Parathyroid adenoma (tissue), 2 donors: Measurements from ENCODE around the gene KLF13.
A peak's percentile ranks its signal among the peaks of the same experiment; 100 is the strongest.

ENCODE experiments used
- H2AFZ ChIP-seq: fragments of 300-600 bp; sonication (generic); one replicate; pipeline ENCODE4 v1.7.0; 2017; ENCODE audit warnings: antibody characterized with exemption, mild to moderate bottlenecking
- H3K27ac ChIP-seq: fragments of 300-600 bp; sonication (generic); one replicate; pipeline ENCODE4 v1.7.0; 2017
- H3K27me3 ChIP-seq: fragments of 300-600 bp; sonication (generic); one replicate; pipeline ENCODE4 v1.7.0; 2017; ENCODE audit warnings: low read length; ENCODE audit not compliant: control insufficient read depth, insufficient read depth
- H3K36me3 ChIP-seq: fragments of 300-600 bp; sonication (generic); one replicate; pipeline ENCODE4 v1.7.0; 2017; ENCODE audit warnings: low read length; ENCODE audit not compliant: control insufficient read depth, insufficient read depth
- H3K4me1 ChIP-seq: fragments of 300-600 bp; sonication (generic); one replicate; pipeline ENCODE4 v1.7.0; 2017; ENCODE audit warnings: control low read depth
- H3K4me2 ChIP-seq: fragments of 300-600 bp; sonication (generic); one replicate; pipeline ENCODE4 v1.7.0; 2017; ENCODE audit warnings: low read length
- H3K4me3 ChIP-seq: fragments of 300-600 bp; sonication (generic); one replicate; pipeline ENCODE4 v1.7.0; 2017; ENCODE audit warnings: low read depth, low read length
- H3K79me2 ChIP-seq: fragments of 300-600 bp; sonication (generic); one replicate; pipeline ENCODE4 v1.7.0; 2017; ENCODE audit warnings: control low read depth
- H3K9ac ChIP-seq: fragments of 300-600 bp; sonication (generic); one replicate; pipeline ENCODE4 v1.7.0; 2017; ENCODE audit warnings: mild to moderate bottlenecking
- H3K9me3 ChIP-seq: fragments of 300-600 bp; sonication (generic); one replicate; pipeline ENCODE4 v1.7.0; 2017; ENCODE audit warnings: low read length; ENCODE audit not compliant: control insufficient read depth
- CTCF ChIP-seq: fragments of 300-600 bp; sonication (generic); IDR thresholded peaks from one replicate; pipeline ENCODE4 v1.7.0; 2017; ENCODE audit warnings: antibody characterized with exemption, mild to moderate bottlenecking
- donor health status: primary hyperparathyroidism.

The KLF13 gene

GRCh38 chr15:31339558-31339895 is 12.9 kb downstream of the KLF13 start:
- no peak for TF ChIP-seq CTCF
- no peaks in the 10 kb centered on the region for H3K27me3 ChIP-seq
- peaks cover 63% of the 10 kb centered on the region for H3K4me1 ChIP-seq
- no peaks in the 10 kb centered on the region for H3K9me3 ChIP-seq
- H3K36me3 ChIP-seq, result no peaks in the 10 kb centered on the region
- H2AFZ ChIP-seq, result no peak overlapping the region
- H3K4me3 ChIP-seq, result no peak overlapping the region
- H3K79me2 ChIP-seq, result peaks cover 45% of the 10 kb centered on the region
- no peak overlapping the region for H3K9ac ChIP-seq
- H3K27ac ChIP-seq, result peak overlapping the region; percentile 96
- H3K4me2 ChIP-seq, result no peak overlapping the region

GRCh38 chr15:31340047-31340446 is 13.4 kb downstream of the KLF13 start:
- Histone ChIP-seq H3K36me3 (no peaks in the 10 kb centered on the region), H3K27ac (peak overlapping the region; percentile 96), H3K27me3 (no peaks in the 10 kb centered on the region), H3K4me1 (peaks cover 60% of the 10 kb centered on the region), H3K79me2 (peaks cover 48% of the 10 kb centered on the region), H3K9ac (no peak overlapping the region), H3K9me3 (no peaks in the 10 kb centered on the region), H3K4me2 (no peak overlapping the region), H2AFZ (no peak overlapping the region), H3K4me3 (no peak overlapping the region)
- no peak for TF ChIP-seq CTCF

GRCh38 chr15:31340592-31340991 is 14.0 kb downstream of the KLF13 start:
- Histone ChIP-seq H3K79me2 (peaks cover 53% of the 10 kb centered on the region), H2AFZ (no peak overlapping the region), H3K4me1 (peaks cover 58% of the 10 kb centered on the region), H3K4me3 (no peak overlapping the region), H3K36me3 (no peaks in the 10 kb centered on the region), H3K9me3 (no peaks in the 10 kb centered on the region), H3K27ac (peak overlapping the region; percentile 11), H3K4me2 (no peak overlapping the region), H3K9ac (no peak overlapping the region), H3K27me3 (no peaks in the 10 kb centered on the region)
- TF ChIP-seq CTCF, result no peak

- H3K36me3 ChIP-seq, result no peaks in the 10 kb centered on the region
- H3K27me3 ChIP-seq, result no peaks in the 10 kb centered on the region
- H3K79me2 ChIP-seq, result peaks cover 58% of the 10 kb centered on the region
- no peak overlapping the region for H2AFZ ChIP-seq
- no peak for TF ChIP-seq CTCF
- no peaks in the 10 kb centered on the region for H3K9me3 ChIP-seq
- no peak overlapping the region for H3K9ac ChIP-seq
- no peak overlapping the region for H3K4me2 ChIP-seq
- H3K27ac ChIP-seq, result no peak overlapping the region
- H3K4me1 ChIP-seq, result peaks cover 54% of the 10 kb centered on the region
- H3K4me3 ChIP-seq, result no peak overlapping the region
Observed at GRCh38 chr15:31341071-31341470, 14.4 kb downstream of the KLF13 start.

- no peak overlapping the region for H3K9ac ChIP-seq
- no peaks in the 10 kb centered on the region for H3K36me3 ChIP-seq
- no peak overlapping the region for H3K4me2 ChIP-seq
- H3K4me1 ChIP-seq, result peaks cover 48% of the 10 kb centered on the region
- H3K9me3 ChIP-seq, result no peaks in the 10 kb centered on the region
- TF ChIP-seq CTCF, result no peak
- no peak overlapping the region for H3K27ac ChIP-seq
- H3K79me2 ChIP-seq, result peaks cover 64% of the 10 kb centered on the region
- no peak overlapping the region for H2AFZ ChIP-seq
- H3K4me3 ChIP-seq, result no peak overlapping the region
- no peaks in the 10 kb centered on the region for H3K27me3 ChIP-seq
Observed at GRCh38 chr15:31341496-31342195, 15.0 kb downstream of the KLF13 start.
